K562 (cell line): ENCODE results near the gene PRCP. TPM values are rescaled to one million over a fixed set of nuclear protein-coding genes. Genes with fewer than 3 reads are reported as not detected.

Source experiments
- ATAC-seq: fragments of 200-7000 bp; cut with Tn5 transposase; 3 replicates; pipeline ENCODE4 v1.9.1; 2020; ENCODE audit warnings: moderate library complexity
- BruUV-seq: library from RNA; stranded (reverse); fragments of 400-500 nt; replicated peaks from 2 replicates; lab custom pipeline; 2021; lab: Mats Ljungman, UMichigan
- CTCF ChIA-PET: fragments of 300-600 bp; formaldehyde crosslinking; extraction: SDS; loops from one replicate; lab custom pipeline; 2021; ENCODE audit warnings: low intra/inter-chr PET ratio; lab: Yijun Ruan, JAX
- POLR2A ChIA-PET: fragments of 300-600, 350-650 bp; sonication (Branson Sonifier 250); formaldehyde crosslinking; extraction: SDS; loops from one replicate; lab custom pipeline; 2021; ENCODE audit warnings: antibody characterized with exemption, inconsistent platforms; lab: Yijun Ruan, JAX
- DNase-seq, 4 experiments: peaks; one replicate each; pipeline versions ENCODE4 v3.0.0 to v3.0.0-alpha.2; 2011 to 2018; ENCODE audit warnings: low spot score in 3 of 4, mixed read lengths in 3 of 4; ENCODE audit errors: extremely low read depth in 1 of 4
- FAIRE-seq: peaks from 2 replicates; lab custom pipeline; 2011; peaks lifted over from hg19 to GRCh38; lab: Jason Lieb, UNC
- H2AFZ ChIP-seq: 2 replicates; pipeline ENCODE4 v1.6.0; 2011; ENCODE audit warnings: low read depth, low read length, control low read depth, inconsistent platforms
- H3K27ac ChIP-seq: fragments of 200-600 bp; 3 replicates; pipeline ENCODE4 v1.8.0; 2011; ENCODE audit warnings: low read depth, mild to moderate bottlenecking, control low read depth, inconsistent platforms, low read length, moderate library complexity, mixed read lengths; ENCODE audit errors: extremely low read depth
- H3K27me3 ChIP-seq, 2 experiments: fragments of 300-600 bp in 1 of 2; 2 replicates in 1 of 2; 3 replicates in 1 of 2; pipeline versions ENCODE4 v1.6.0 to v1.8.0; 2011; ENCODE audit warnings: inconsistent platforms in 2 of 2, low read length in 2 of 2, mild to moderate bottlenecking in 1 of 2, mixed read lengths in 1 of 2, moderate library complexity in 1 of 2; ENCODE audit not compliant: control insufficient read depth in 2 of 2, insufficient read depth in 2 of 2
- H3K36me3 ChIP-seq: fragments of 300-600 bp; 3 replicates; pipeline ENCODE4 v1.8.0; 2011; ENCODE audit warnings: mild to moderate bottlenecking, low read length, inconsistent platforms; ENCODE audit not compliant: control insufficient read depth, insufficient read depth
- H3K4me1 ChIP-seq, 2 experiments: fragments of 200-600 bp in 1 of 2; replicated peaks in 1 of 2; 2 replicates in 1 of 2; 3 replicates in 1 of 2; pipeline versions ENCODE4 v1.5.1 to v1.8.0; 2011; ENCODE audit warnings: inconsistent platforms in 2 of 2, low read length in 2 of 2, mild to moderate bottlenecking in 1 of 2, mixed read lengths in 1 of 2, moderate library complexity in 1 of 2; ENCODE audit not compliant: control insufficient read depth in 2 of 2, insufficient read depth in 2 of 2
- H3K4me2 ChIP-seq: 2 replicates; pipeline ENCODE4 v1.6.1; 2011; ENCODE audit warnings: low read length, control low read depth, inconsistent platforms, mixed read lengths; ENCODE audit not compliant: insufficient read depth
- H3K4me3 ChIP-seq: fragments of 200-600 bp; sonication (generic), shearing (Covaris generic); 2 replicates; pipeline ENCODE4 v1.5.1; 2016; ENCODE audit warnings: control low read depth, inconsistent platforms
- H3K79me2 ChIP-seq: fragments of 200-600 bp; 3 replicates; pipeline ENCODE4 v1.8.0; 2011; ENCODE audit warnings: low read length, inconsistent platforms; ENCODE audit not compliant: control insufficient read depth, insufficient read depth
- H3K9ac ChIP-seq, 2 experiments: 2 replicates each; pipeline versions ENCODE4 v1.6.0 to v1.6.1; 2011; ENCODE audit warnings: low read depth in 2 of 2, low read length in 2 of 2, control low read depth in 1 of 2, inconsistent platforms in 1 of 2, mild to moderate bottlenecking in 1 of 2, mixed read lengths in 1 of 2; ENCODE audit not compliant: insufficient read depth in 1 of 2
- H3K9me1 ChIP-seq: one replicate; pipeline ENCODE4 v1.6.0; 2011; ENCODE audit warnings: inconsistent platforms, mild to moderate bottlenecking, low read length, moderate library complexity; ENCODE audit not compliant: control insufficient read depth, insufficient read depth
- H3K9me3 ChIP-seq: replicated peaks from 2 replicates; pipeline ENCODE4 v1.5.1; 2011; ENCODE audit warnings: low read depth, low read length, inconsistent platforms; ENCODE audit not compliant: control insufficient read depth, insufficient read depth
- H4K20me1 ChIP-seq: replicated peaks from 2 replicates; pipeline ENCODE4 v1.6.1; 2011; ENCODE audit warnings: low read length, inconsistent platforms, mixed read lengths; ENCODE audit not compliant: control insufficient read depth, insufficient read depth
- CREB5 ChIP-seq: fragments of 250-450 bp; sonication (Bioruptor Pico); IDR thresholded peaks from 2 replicates; pipeline ENCODE4 v1.5.0; 2020; ENCODE audit warnings: mild to moderate bottlenecking
- E4F1 ChIP-seq: fragments of 250-450 bp; sonication (Bioruptor Pico); IDR thresholded peaks from 2 replicates; pipeline ENCODE4 v1.5.0; 2021; ENCODE audit warnings: mild to moderate bottlenecking, borderline replicate concordance
- FOXP4 ChIP-seq: sonication (generic); formaldehyde crosslinking; IDR thresholded peaks from 2 replicates; pipeline ENCODE4 v1.8.0; 2022; ENCODE audit warnings: mild to moderate bottlenecking, missing genetic modification reagents, borderline replicate concordance
- HMBOX1 ChIP-seq: sonication (generic); IDR thresholded peaks from 2 replicates; pipeline ENCODE4 v1.6.1; 2016
- HMG20B ChIP-seq: fragments of 250-450 bp; sonication (Bioruptor Pico); IDR thresholded peaks from 2 replicates; pipeline ENCODE4 v1.5.0; 2021; ENCODE audit warnings: mild to moderate bottlenecking
- MED1 ChIP-seq: sonication (generic); formaldehyde crosslinking; IDR thresholded peaks from 2 replicates; pipeline ENCODE4 v1.8.1; 2023; ENCODE audit warnings: missing genetic modification reagents, borderline replicate concordance
- MYBL2 ChIP-seq, 2 experiments: fragments of 450-650 bp in 1 of 2; sonication (generic) in 1 of 2; formaldehyde crosslinking in 1 of 2; IDR thresholded peaks; 2 replicates each; pipeline versions ENCODE4 v1.6.1 to v1.8.1; 2017 to 2022; ENCODE audit warnings: borderline replicate concordance in 1 of 2, inconsistent platforms in 1 of 2, low read depth in 1 of 2, mild to moderate bottlenecking in 1 of 2, missing genetic modification reagents in 1 of 2, moderate library complexity in 1 of 2
- SAFB2 ChIP-seq: fragments of 200-400 bp; formaldehyde crosslinking; IDR thresholded peaks from 2 replicates; pipeline ENCODE4 v1.6.1; 2018; ENCODE audit warnings: borderline replicate concordance, low read length, low read depth, moderate library complexity; ENCODE audit not compliant: severe bottlenecking
- USF1 ChIP-seq: sonication (generic); formaldehyde crosslinking; IDR thresholded peaks from 2 replicates; pipeline ENCODE4 v1.9.0; 2022; ENCODE audit warnings: mild to moderate bottlenecking, missing genetic modification reagents
- ZBTB26 ChIP-seq: fragments of 450-650 bp; formaldehyde crosslinking; IDR thresholded peaks from 2 replicates; pipeline ENCODE4 v1.4.0; 2022; ENCODE audit warnings: missing genetic modification characterization
- ZNF561 ChIP-seq: fragments of 450-650 bp; formaldehyde crosslinking; conservative IDR thresholded peaks from 2 replicates; pipeline ENCODE4 v1.4.0; 2020; ENCODE audit warnings: mild to moderate bottlenecking, moderate library complexity
- WGBS: fragments of 100-300 bp; shearing (Covaris generic); methylation state at CpG from one replicate; pipeline ENCODE4 v1.1.6; 2016; ENCODE audit warnings: low coverage, mixed read lengths; ENCODE audit not compliant: insufficient coverage; ENCODE audit errors: missing lambda C conversion rate; 5-methylcytosine and 5-hydroxymethylcytosine counted together
- in situ Hi-C: fragments of 300-500 bp; cut with MboI; formaldehyde crosslinking; loops from 4 replicates; pipeline ENCODE4 v1.15.0; 2018; ENCODE audit warnings: inconsistent platforms, mixed read lengths
- intact Hi-C: fragments of 100-400 bp; cut with micrococcal nuclease; formaldehyde crosslinking; loops from 2 replicates; pipeline ENCODE4 v1.14.2; 2022
- polyA plus RNA-seq, 8 experiments: library from polyadenylated mRNA; depleted of rRNA in 4 of 8; stranded (reverse) in 5 of 8; unstranded in 3 of 8; fragments of >200 nt; fragmentation: Nextera tagmentation in 2 of 8; fragmentation: Illumina TruSeq in 1 of 8; extraction: Ambion mirVana in 2 of 8; extraction: Trizol in 1 of 8; gene quantifications; 2 replicates each; pipeline versions ENCODE4 v1.2.1 to v1.2.3, GENCODE V29; 2011 to 2014; ENCODE audit warnings: inconsistent platforms in 1 of 8, missing spikeins in 1 of 8
- total RNA-seq, 7 experiments: library from RNA; depleted of rRNA in 6 of 7; stranded (reverse); fragments of >200 nt in 6 of 7; fragmentation: Illumina TruSeq in 2 of 7; extraction: Trizol in 2 of 7; gene quantifications; 2 replicates each; pipeline versions ENCODE4 v1.2.1 to v1.2.3, GENCODE V29; 2011 to 2021; ENCODE audit warnings: low replicate concordance in 1 of 7

The PRCP gene
- total and polyA plus RNA-seq, 9 of the 15 experiments (the other 6 are each of a cell fraction or from before 2014, with no cell fraction given) = 9.5 to 43.1 (median 23.2) TPM

- no TSS peak for BruUV-seq
- 33% methylated on average over 2 of the region's 2 CpGs for WGBS
- FAIRE-seq = no peak
- ChIA-PET POLR2A (interaction anchor here (0.7 to 1.4 kb wide), 4 partner anchors 8 to 613 kb away, joined by 3 to 4 read pairs (median 4); no protein-coding TSS in a partner anchor), CTCF (no interaction called here)
- H3K4me1 ChIP-seq = peaks cover 0 to 2% of the 10 kb centered on the region in 2 experiments; a peak in 1 of 5 replicates
- H3K4me3 ChIP-seq = no peak overlapping the region
- intact Hi-C loops = no loop called here
- H4K20me1 ChIP-seq = no peaks in the 10 kb centered on the region
- H3K36me3 ChIP-seq = 0 out of 3 replicates have a peak, but pooled peaks cover 2% of the 10 kb centered on the region
- H3K4me2 ChIP-seq = no peak overlapping the region
- H3K9me3 ChIP-seq = no peaks in the 10 kb centered on the region
- no peaks in the 10 kb centered on the region for H3K9me1 ChIP-seq
- DNase-seq = no peak
- no peak overlapping the region for H3K27ac ChIP-seq
- in situ Hi-C loops = no loop called here
- no peak overlapping the region for H3K9ac ChIP-seq
- H2AFZ ChIP-seq = no peak overlapping the region
- ATAC-seq = no peak
- no peaks in the 10 kb centered on the region for H3K79me2 ChIP-seq
- H3K27me3 ChIP-seq = no peaks in the 10 kb centered on the region
- no peak for TF ChIP-seq FOXP4 (CRISPR knock-in tag)
- no peak for TF ChIP-seq E4F1 (CRISPR knock-in tag)
- no peak for TF ChIP-seq HMG20B
- no peak for TF ChIP-seq SAFB2
- no peak for TF ChIP-seq ZNF561 (CRISPR knock-in tag)
- no peak for TF ChIP-seq CREB5 (CRISPR knock-in tag)
- TF ChIP-seq USF1 (CRISPR knock-in tag) = no peak
- no peak for TF ChIP-seq ZBTB26 (CRISPR knock-in tag)
- TF ChIP-seq MYBL2 (IDR thresholded peaks at IDR 0.05; ENCODE audit: low read depth) = no peak
- TF ChIP-seq MYBL2 (CRISPR knock-in tag; IDR thresholded peaks at IDR 0.05; ENCODE audit: borderline replicate concordance) = no peak
- no peak for TF ChIP-seq HMBOX1
- TF ChIP-seq MED1 (CRISPR knock-in tag) = no peak
These were observed 58.2 kb downstream of the PRCP start for GRCh38 chr11:82842019-82842418.
